Activated gamma-delta T cell treated with Interleukin-2 at 50 U/mL for 16 hours (primary cell): ENCODE data around the gene PNPLA5.
A peak's percentile ranks its signal among the peaks of the same experiment; 100 is the strongest.
"Not testable (repeated sequence)": the region's sequence is repeated elsewhere in the genome, so short reads cannot be mapped to it uniquely, and the experiment has no call there.

Source experiments
- DNase-seq: peaks from one replicate; pipeline ENCODE4 v3.0.0-alpha.2; 2020

The PNPLA5 gene

GRCh38 chr22:43879901-43880540, 11.8 kb downstream of the PNPLA5 start:
- no peak for DNase-seq

DNA sequence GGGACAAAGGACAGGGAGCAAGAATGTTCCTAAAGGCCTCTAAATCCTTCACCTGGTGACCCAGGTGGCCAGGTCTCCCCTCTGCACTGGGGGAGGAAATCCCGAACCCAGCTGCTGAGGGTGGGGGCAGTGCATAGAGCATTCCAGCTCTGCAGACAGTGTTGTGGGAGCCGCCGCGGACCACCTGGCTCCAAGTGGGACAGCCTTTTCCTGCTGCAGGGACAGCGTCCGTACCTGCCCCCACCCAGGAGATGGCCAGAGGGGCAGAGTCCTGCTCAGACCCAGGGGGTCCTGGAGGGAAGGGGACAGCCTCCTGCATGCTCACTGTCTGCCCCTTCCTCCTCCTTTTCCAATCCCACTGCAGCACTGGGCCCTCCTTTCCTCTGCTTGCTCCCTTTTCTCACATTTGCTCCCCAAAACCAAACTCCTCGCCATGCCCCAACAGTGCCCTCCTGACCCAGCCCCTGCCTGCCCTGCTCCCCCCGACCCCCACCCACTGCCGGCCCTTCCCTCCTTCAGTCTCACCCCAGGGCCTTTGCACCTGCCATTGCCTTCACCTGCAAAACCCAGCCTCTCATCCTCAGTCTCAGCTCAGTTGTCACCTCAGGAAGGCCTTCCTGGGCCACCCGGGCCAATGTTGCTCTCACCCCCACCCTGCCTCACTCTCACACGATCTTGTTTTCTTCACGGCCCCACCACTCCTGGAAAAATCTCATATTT, 12.8 kb downstream of the PNPLA5 start:
- no peak for DNase-seq

DNA sequence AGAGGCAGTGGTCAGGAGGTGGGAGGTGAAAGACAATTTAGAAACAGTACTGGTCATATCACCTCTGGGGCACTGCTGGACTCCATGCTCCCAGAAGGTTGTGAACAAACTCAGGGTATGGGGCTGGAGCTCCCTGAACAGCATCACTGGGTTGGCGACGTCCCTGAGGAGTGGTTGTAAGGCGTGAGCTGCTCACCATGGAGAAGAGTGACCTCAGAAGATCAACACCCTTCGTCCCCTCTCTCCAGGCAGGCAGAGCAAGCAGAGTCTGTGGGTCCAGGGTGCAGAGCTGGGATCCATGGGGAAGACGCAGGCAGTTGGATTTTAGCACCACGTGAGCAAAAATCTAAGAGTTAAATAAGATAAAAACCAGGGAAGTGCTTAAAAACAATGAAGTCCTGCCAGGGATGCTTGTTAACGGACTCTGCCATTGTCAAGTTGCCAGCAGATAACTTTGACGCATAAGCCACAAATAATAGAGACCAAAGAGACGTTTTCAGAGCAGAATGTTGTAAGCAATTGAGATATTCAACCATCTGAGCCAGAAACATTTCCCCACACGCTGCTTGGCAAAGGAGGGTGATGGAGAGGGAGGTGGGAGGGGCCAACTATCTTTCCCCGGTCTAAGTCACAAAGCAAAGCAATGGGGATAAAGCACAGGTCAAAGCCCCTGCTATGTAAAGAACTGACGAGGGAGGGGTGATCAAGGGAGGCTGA, 13.6 kb downstream of the PNPLA5 start:
- no peak for DNase-seq

DNA sequence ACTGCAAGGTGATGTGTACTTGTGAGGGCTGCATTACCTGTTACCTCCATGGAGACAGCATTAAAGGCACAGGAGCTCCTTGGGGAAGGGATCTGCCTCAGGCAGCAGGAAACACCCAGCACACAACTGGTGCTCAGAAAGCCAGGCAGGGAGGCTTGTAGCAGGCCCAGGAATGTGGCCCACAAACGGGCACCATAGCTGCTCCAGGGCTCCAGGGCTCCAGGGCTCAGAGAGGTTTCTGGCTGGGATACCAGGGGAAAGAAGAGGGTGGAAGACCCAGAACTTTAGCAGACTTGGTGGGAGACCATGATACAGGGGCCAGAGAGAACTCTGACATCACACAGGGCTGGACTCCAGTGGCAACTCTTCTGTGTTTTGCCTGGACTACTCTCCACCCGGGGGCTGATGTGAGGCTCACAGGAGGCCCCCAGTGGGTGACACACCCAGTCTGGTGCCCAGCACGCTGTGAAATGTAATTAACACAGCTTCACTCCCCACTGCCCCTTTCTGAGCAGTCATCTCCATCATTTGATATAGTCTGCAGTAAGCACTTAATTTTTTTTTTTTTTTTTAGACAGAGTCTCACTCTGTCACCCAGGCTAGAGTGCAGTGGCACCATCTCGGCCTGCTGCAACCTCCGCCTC, 14.8 kb downstream of the PNPLA5 start:
- DNase-seq, result no peak

DNA sequence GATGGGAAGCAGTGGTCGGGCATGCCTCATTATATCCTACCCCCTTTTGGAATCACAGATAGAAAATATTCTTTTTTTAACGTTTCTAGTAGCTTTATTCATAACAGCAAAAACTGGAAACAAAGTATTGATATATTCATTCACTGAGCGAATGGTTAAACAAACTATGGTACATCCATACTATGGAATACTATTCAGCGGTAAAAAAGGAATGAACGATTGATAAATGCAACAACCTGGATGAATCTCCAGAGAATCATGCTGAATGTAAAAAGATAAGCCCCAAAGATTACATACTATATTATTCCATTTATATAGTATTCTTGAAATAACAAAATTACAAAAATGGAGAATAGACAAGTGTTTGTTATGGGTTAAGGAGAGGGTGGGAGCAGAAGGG, 22.0 kb downstream of the PNPLA5 start:
- no peak for DNase-seq

DNA sequence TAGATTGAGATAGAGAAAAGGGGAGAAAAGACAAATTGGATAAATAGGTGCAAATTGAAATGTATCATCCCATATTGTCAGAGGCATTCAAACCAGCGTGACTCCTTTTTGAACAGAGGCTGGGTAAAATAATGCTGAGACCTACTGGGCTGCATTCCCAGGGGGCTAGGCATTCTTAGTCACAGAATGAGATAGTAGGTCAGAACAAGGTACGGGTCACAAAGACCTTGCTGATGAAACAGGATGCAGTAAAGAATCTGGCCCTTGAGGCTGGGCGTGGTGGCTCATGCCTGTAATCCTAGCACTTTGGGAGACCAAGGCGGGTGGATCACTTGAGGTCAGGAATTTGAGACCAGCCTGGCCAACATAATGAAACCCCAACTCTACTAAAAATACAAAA, 22.8 kb downstream of the PNPLA5 start:
- not testable (repeated sequence) for DNase-seq

DNA sequence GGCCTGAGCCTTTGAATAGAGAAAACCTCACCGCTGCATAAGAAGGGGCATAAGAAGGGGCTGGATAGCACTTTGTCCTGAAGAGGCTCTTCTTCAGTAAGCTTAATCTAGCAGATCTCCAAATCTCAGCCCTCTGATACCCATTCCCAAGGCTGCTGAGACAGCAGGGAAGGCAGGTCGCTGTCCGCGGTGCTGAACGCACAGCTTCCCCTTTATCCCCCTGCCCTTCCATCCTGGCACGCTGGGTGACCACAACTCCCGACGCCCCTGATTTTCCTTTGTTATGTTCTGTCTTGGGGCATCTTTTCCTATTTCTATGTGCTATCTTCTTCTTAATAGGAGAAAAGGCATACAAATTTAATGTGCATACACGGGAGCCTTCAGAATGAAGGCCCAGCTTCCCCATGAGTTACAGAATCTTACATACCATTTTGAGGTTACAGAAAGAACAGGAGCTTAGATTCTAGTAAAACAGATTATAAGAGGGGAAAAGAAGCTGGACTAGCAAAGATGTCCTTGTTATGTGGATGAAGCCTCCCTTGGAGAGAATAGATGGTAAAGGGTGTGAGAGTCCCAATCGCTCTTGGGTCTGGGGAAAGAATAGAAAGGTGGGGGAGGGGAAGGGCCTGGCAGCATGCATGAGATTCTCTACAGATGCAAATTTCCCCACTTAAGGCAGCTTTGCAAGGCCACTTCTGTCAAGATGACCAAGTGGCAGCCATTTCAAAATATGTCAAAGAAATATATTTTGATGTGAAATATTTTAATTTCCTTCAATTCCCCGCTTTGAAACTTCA, 23.8 kb downstream of the PNPLA5 start:
- peak; percentile 23 for DNase-seq

GRCh38 chr22:43862882-43863202, 29.0 kb downstream of the PNPLA5 start:
- no peak for DNase-seq

- no peak for DNase-seq
Observed at GRCh38 chr22:43862074-43862881, 29.5 kb downstream of the PNPLA5 start, which contains the start of gene SULT4A1. SULT4A1 (minus strand) TSS chr22:43862513; CDS start chr22:43862382, 131 bp downstream.

- no peak for DNase-seq
Observed at GRCh38 chr22:43861529-43861928, 30.3 kb downstream of the PNPLA5 start.

- DNase-seq, result no peak
Observed at GRCh38 chr22:43860831-43861230, 31.0 kb downstream of the PNPLA5 start.

- DNase-seq, result no peak
Observed at GRCh38 chr22:43860126-43860525, 31.7 kb downstream of the PNPLA5 start.

- DNase-seq, result no peak
Observed at GRCh38 chr22:43859621-43860020, 32.2 kb downstream of the PNPLA5 start.

DNA sequence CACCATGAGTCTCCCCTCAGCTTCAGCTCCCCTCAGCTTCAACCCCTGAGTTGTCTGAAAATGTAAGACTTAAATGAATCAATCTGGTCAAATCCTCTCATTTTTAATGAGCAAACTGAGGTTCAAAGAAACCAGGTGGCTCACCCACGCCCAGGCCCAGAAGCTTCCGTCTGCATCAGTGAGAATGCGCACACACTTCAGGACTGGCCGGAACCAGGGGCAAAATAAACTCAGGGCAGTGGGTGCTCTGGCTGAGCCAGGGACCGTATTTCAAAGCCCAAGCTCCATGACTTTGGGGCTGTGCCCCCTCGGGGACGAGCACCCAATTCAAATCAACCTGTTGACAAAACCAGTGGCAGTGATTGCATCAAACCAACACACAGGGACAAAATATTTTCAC, 32.6 kb downstream of the PNPLA5 start:
- no peak for DNase-seq

GRCh38 chr22:43858156-43858895, 33.5 kb downstream of the PNPLA5 start:
- DNase-seq, result no peak

DNA sequence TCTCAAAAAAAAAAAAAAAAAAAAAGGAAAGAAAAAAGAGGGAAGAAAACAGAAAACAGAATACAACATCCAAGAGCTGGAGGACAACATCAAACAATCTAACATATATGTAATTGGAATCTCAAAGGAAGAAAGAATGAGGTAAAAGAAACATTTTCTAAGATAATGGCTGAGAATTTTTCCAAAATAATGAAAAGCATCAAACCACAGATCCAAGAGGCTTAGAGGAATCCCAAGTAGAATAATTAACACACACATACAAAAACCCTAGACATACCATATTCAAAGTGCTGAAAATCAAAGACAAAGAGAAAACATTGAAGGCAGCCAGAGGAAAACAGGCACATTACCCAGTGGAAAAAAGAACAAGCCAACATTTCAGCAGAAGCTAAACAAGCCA, 34.4 kb downstream of the PNPLA5 start:
- DNase-seq, result no peak

DNA sequence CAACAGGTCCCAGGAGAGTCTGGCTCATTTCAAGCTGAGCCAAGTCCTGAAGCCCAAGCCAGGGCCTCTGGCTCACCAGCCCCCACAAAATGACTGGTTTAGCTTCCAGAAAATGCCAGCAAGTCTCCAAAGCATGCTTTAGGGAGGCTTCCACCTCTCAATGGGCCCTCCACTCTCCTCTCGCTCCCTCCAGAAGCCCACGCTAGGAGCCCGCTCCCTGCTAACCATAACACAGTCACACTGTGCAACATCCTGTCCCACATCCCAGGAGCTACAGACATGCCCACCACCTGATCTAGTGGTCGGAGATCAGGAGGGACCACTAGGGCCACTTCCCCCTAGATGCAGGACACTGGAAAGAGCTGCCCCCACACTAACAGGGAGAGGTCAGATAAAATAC, 36.4 kb downstream of the PNPLA5 start:
- DNase-seq, result no peak

GRCh38 chr22:43854786-43855271, 37.0 kb downstream of the PNPLA5 start:
- DNase-seq, result no peak

DNA sequence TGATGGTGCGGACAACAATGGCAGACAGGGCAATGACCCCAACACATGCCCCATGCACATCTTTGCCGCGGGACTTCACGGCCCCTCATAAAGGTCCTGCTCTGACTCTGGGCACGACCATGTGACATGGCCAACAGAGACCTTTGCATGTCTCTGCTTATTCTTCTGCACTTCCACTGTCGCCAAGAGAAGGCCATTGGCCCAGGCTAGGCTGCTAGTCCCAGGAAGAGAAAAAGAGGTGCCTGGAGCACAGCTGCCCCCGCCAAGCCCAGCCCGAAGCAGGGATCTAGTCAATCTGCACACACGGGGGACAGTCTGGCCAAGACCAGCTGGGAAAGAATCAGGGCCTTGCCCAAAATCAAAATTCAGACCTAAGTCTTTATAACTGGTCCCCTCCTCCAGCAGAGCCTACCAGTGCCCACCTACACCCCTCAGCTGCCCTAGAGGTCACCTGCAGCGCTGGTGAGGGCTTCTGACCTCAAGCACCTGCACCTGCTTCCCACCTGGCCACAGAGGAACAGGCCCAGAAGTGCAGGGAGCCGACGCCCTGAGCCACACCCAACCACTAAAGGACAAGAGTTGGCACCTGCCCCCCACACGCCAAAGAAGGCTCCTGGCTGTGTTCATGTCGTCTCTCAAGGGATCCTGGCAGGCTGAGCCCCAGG, 37.6 kb downstream of the PNPLA5 start:
- no peak for DNase-seq

- DNase-seq, result no peak
Observed at GRCh38 chr22:43853328-43853931, 38.4 kb downstream of the PNPLA5 start.
